DMS53 treated with DMSO at 0.1 percent for 48 hours (cell line): Measurements from ENCODE around the gene EARS2.
"Not testable (repeated sequence)": the region's sequence is repeated elsewhere in the genome, so short reads cannot be mapped to it uniquely, and the experiment has no call there.

Experiments used
- DNase-seq: peaks from one replicate; lab custom pipeline; 2025; ENCODE audit not compliant: unreplicated experiment; lab: John Stamatoyannopoulos, UW

Gene EARS2

DNA sequence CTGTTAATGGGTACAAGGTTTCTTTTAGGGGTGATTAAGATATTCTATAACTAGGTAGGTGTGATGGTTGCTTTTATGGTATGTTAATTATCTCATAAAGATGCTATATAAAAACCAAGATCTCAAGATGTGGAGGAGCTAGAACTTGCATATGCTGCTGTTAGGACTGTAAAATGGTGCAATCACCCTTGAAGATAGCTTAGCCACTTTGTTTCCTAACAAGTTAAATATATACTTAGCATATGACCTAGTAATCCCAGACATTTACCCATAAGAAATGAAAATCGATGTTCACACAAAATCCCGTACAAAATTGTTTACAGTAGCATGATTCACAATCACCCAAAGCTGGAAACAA lies 71.9 kb downstream of the EARS2 start:
- no peak for DNase-seq

DNA sequence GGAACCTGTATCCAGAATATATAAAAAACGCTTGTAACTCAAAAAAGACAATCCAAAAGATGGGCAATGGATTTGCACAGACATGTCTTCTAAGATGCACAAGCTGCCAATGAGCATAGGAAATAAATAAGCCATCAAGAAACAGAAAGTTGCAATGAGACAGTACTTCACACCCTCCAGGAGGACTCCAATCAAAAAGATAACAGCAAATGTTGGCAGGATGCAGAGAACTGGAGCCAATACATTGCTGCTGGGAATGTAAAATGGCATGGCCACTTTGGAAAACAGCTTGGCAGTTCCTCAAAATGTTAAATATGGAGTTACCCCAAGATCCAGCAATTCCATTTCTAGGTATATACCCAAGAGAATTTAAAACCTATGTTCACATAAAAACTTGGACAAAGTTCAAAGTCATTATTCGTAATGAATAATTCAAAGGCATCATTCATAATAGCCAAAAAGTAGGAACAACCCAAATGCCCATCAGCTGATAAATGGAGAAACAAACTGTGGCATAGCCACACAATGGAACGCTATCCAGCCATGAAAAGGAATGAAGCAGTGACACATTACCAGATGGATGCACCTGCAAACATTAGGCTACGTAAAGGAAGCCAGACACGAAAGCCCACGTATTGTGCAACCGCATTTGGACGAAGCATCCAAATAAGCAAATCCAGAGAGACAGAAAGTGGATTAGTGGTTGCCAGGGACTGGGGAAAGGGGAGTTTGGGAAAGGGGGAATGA lies 72.5 kb downstream of the EARS2 start:
- DNase-seq = no peak

DNA sequence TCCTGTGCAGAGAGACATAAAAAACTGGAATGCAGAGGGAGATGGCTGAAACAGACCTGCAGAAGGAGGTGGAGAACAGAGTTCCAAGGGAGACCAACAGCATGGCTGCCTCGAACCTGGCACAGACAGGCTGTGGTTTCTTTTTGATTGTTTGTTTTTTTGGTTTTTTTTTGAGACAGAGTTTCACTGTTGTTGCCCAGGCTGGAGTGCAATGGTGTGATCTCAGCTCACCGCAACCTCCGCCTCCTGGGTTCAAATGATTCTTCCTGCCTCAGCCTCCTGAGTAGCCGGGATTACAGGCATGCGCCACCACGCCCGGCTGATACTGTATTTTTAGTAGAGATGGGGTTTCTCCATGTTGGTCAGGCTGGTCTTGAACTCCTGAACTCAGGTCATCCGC lies 73.7 kb downstream of the EARS2 start:
- not testable (repeated sequence) for DNase-seq

DNA sequence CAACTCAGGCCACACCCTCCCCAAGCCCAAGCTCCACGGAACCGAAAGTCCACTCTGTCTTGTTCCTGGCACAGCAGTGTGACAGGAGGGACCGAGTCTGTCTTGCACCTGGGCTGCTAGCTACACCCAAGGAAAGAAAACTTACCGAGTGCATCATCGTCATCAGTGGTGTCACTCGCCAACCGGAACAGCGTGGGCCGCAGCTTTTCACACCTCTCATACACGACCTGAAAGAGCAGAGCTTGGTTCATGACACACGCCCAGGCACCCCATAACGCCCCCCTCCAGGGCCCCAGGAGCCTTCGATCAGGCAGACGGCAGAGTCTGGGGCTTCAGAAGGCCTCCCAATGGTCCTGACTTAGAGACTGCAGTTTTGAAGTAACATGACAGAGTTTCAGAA lies 74.4 kb downstream of the EARS2 start:
- no peak for DNase-seq

DNA sequence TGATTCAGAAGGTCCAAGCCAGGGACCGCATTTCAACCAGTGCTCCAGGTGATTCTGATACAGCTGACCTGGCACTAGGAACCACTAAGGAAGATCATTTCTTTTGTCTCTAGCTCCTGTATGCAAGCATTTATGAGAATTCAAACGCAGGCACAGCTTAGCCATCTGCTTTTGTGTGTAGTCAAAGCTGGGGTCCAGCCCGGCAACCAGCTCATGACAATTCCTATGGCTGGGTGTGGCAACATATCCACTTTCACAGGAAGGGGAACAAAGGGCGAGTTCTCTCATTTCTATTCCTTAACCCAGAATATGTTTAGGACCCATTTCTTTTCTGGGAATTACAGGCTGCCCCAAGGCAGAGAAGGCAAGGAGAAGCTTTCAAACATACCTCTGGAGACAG lies 76.9 kb downstream of the EARS2 start:
- DNase-seq = no peak

DNA sequence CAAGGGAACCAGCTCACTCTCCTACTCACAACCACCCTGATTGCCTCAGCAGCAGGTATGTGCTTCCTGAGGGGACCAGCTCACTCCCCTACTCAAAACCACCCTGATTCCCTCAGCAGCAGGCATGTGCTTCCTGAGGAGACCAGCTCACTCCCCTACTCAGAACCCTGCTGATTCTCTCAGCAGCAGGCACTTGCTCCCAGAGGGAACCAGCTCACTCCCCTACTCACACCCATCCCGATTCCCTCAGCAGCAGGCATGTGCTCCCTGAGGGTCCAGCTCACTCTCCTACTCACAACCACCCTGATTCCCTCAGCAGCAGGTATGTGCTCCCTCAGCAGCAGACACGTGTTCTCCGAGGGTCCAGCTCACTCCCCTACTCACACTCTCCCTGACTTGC lies 78.0 kb downstream of the EARS2 start:
- no peak for DNase-seq

DNA sequence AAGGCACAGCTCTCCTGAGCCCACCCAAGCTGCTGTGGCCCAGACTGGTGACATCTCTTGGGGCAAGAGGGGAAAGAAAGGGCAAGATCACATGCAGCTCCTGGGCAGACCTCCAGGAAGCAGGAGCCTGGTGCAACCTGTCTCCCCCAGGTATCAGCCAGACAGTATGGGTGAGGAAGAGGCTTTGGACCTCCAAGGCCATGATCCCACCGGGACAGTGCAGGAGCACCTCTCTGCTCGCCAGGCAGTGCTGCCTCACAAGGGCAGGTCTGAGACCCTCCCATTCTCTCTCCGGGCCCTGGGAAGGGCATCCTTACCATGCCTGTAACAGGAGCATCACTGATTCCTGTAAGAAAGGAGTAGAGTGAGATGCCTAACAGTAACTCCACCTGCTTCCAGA lies 78.6 kb downstream of the EARS2 start:
- no peak for DNase-seq

DNA sequence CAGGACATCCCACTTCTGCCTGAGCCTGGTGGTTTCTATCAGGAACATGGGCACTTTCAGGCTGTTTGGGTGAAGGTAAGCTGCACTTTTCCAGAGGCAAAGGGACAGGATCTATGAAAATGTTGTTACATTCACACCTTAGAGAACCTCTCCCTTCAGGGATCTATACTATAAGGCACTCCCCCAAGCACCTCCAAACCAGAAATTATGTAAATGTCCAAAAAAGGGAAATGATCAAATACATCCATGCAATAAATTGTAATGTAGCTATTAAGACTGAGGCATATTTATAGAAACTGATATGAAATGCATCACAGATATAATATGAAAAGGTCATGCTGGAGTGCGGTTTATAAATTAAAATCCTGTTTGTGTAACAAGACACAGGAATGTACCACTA lies 80.9 kb downstream of the EARS2 start:
- no peak for DNase-seq
